ENCODE results near the gene HMGB1.
A peak's percentile ranks its signal among the peaks of the same experiment; 100 is the strongest.
"Not testable (repeated sequence)": the region's sequence is repeated elsewhere in the genome, so short reads cannot be mapped to it uniquely, and the experiment has no call there.

The HMGB1 gene

DNA sequence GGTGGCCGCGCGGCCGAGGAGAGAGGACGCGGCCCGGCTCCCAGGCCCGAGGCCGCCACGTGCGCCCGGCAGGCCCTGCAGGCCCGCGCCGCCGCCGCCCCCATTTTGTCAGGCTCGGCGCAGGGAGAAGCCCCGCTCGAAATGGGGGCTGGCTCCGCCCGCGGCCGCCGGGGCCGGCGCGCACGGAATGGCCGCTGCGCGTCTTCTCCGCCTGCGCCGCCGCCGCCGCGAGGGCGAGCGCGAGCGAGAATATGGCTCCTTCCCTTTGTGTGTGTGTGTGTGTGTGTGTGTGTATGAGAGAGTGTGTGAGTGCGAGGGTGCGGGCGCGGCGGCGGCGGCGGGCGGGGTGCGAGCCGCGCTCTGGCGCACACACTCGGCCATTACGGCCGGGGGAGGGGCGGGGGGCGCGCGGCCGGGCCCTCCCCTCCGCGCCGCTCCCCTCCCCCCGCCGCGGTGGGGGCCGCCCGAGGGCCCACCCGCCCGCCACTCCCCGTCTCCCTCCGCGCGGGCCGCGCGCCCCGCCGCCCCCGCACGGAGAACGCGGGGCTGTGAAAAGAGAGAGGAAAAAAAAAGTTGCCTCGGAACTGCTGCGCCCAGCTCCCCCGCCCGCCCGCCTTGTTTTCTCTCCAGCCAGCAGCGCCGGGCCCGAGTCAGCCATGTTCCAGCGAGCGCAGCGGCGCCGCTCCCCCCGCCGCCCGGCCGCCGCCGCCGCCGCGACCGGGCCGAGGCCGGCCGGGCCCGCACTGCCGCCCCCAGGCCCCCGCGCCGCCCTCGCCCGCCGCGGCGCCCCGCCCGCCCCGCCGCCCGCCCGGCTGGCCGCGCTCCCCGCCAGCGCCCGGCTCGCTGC, 1.0 kb downstream of the HMGB1 start:
- DNase-seq: peak; percentile 69

- peak; percentile 54 for DNase-seq
Observed at GRCh38 chr13:30463787-30464495, 1.8 kb downstream of the HMGB1 start.

- DNase-seq: not testable (repeated sequence)
Observed at GRCh38 chr13:30461279-30462066, 4.3 kb downstream of the HMGB1 start.

DNA sequence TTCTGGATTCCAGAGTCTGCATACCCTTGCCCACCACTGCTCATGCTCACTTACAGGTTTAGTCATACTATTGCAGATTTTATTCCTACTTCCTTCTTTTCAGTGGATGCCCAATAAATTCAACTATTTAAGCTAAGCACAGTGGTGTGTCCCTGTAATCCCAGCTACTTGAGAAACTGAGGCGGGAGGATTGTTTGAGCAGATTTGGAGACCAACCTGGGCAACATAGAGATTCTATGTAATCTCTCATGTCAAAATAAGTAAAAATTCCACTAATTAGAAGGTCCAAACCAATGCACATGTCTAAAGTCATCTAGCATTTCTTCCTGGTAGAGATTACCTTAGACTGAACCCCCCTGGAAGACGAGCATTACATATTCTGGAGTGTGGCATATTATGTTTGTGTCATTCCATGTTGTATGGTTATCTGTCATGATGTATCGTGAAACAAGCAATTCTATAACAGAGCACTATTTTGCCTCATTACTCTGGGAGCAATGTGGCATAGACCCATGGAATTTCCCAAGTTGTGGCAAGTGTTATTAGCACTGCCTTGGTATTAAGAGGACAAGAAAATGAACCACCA, 8.3 kb downstream of the HMGB1 start:
- DNase-seq: no peak

DNA sequence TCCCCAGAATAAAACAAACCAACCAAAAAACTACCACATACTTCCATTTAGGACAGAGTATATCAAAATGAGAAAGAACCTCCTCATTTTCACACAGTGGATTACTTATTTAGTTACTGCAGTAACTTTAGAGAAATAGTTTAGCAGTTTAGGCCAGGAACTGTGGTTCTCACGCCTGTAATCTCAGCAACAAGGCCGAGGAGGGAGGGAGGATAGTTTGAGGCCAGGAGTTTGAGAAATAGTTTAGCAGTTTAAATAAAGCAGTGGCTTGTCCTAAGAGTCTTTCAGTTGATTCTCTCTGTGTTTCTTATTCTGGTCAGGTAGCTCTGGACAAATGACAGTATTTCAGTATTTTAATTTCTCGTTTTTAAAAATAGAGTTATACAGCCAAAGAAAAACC, 9.4 kb downstream of the HMGB1 start:
- no peak for DNase-seq

GRCh38 chr13:30454991-30455390, 10.7 kb downstream of the HMGB1 start:
- DNase-seq: no peak

DNA sequence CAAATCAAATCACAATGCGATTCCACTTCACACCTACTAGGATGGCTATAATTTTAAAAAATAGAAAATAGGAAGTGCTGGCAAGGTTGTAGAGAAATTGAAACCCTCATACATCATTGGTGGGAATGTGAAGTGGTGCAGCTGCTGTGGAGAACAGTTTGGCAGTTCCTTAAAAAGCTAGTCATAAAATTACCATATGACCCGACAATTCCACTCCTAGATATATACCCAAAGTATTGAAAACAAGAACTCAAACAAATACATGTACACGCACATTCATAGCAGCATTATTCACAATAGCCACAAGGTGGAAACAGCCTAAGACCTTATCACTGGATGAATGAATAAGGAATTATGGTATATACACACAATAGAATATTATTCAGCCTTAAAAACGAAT, 12.0 kb downstream of the HMGB1 start:
- no peak for DNase-seq

- DNase-seq: not testable (repeated sequence)
Observed at GRCh38 chr13:30451476-30451875, 14.3 kb downstream of the HMGB1 start.

GRCh38 chr13:30450066-30450465, 15.7 kb downstream of the HMGB1 start:
- no peak for DNase-seq

DNA sequence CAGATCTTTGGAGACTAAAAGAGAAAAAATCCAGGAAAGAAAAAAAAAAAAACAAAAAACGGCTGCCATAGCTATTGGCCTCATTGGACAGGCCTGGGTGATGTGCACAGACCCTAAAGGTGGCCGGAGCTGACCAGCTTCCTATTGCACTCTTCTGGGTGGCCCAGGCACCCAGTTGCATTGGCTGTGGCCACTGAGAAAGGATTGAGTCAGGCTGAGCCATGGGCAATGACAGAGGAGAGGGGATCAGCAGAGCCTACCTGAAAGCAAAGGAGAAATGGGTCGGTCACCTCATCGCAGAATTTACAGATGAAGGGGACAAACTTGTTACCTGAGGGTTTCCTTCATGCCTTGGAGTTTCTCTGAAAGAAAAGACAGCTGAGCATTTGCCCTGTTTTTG, 17.3 kb downstream of the HMGB1 start:
- DNase-seq: no peak

DNA sequence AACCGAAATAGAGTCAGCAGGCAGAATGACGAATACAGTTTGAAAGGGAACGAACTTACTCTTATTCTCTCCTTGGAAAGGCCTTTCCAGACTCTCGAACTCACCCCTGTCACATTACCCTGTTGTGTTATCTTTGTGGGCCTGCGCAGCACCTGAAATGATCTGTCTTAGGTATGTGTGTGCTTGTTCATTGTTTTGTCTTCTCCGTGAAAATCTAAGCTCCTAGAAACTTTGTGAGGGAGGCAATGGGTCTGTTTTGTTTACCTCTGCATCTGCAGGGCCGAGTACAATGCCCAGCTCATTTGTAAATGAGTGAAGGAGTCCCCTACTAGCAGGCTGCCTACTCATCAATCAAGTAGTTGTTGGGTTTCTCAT, 19.6 kb downstream of the HMGB1 start:
- DNase-seq: no peak

GRCh38 chr13:30443957-30444404, 21.8 kb downstream of the HMGB1 start:
- no peak for DNase-seq

- DNase-seq: not testable (repeated sequence)
Observed at GRCh38 chr13:30443491-30443890, 22.2 kb downstream of the HMGB1 start.

DNA sequence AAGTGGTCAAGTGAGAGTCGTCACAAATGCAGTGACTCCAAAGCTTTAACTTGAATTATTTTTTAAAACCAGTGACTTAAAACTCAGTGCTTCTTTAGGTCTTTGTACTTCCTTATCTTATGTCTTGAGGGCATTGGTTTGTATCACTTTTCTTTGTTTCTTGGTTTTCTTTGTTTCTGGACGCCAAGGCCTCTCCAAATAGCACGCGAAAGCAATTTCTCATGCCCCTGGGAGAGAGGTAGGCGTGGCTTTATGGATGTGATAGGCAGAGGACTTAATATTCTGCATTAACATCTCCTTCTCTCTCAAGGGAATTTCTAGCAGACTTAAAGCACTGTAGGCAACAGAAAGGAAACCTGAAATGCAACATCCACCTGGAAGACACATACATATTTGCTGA, 22.8 kb downstream of the HMGB1 start:
- DNase-seq: no peak

GRCh38 chr13:30440910-30441703, 24.6 kb downstream of the HMGB1 start:
- DNase-seq: no peak

GRCh38 chr13:30438286-30438685, 27.4 kb downstream of the HMGB1 start:
- DNase-seq: no peak

- DNase-seq: no peak
Observed at GRCh38 chr13:30437177-30437576, 28.6 kb downstream of the HMGB1 start.

GRCh38 chr13:30435911-30436451, 29.8 kb downstream of the HMGB1 start:
- no peak for DNase-seq

DNA sequence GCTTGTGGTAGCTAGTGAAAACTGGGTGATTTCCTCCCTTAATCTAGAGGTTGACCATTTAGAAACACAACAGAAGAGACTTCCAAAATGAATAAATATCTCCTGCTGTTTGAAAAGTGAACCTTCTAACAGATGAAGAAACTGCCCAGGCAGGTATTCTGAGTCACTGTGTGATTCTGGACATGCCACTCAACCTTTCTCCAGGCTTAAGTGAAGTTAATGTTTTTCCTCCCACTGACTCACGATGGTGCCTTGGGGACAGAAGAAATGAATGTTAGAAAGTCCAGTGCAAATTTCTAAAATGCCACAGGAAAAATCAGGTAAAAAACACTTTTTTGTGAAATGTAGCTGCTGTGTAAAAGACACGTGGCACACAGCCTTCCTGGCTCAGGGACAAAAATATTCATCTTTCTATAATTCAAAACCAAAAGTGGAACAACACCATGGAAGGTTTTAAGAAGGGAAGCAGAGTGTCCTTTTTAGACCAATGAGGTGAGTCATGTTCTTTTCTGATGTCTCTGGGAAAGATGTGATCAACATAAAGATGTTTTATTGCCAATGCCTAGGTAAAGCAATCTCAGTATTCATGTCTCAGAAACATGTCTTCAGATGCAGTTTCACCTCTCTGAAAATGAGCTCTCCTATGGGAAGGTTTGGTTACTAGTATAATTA, 34.3 kb downstream of the HMGB1 start:
- no peak for DNase-seq

GRCh38 chr13:30429721-30430694, 35.7 kb downstream of the HMGB1 start:
- DNase-seq: no peak

All from activated CD4-positive, alpha-beta T cell treated with anti-CD3 and anti-CD28 coated beads for 1 hour (primary cell).